Measurements from ENCODE around the gene HOXC13.

HOXC13 gene, protein sequence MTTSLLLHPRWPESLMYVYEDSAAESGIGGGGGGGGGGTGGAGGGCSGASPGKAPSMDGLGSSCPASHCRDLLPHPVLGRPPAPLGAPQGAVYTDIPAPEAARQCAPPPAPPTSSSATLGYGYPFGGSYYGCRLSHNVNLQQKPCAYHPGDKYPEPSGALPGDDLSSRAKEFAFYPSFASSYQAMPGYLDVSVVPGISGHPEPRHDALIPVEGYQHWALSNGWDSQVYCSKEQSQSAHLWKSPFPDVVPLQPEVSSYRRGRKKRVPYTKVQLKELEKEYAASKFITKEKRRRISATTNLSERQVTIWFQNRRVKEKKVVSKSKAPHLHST

GRCh38 chr12:53938326-53939140, at the start of gene HOXC13:
Gene HOXC13 (plus strand): TSS chr12:53938831. CDS start chr12:53938907, 76 bp downstream.
- DNase-seq: peak; percentile 99

GRCh38 chr12:53890081-53890480, 48.5 kb upstream of the HOXC13 start:
- DNase-seq: no peak

- no peak for DNase-seq
Observed at GRCh38 chr12:53892762-53893395, 45.8 kb upstream of the HOXC13 start.

DNA sequence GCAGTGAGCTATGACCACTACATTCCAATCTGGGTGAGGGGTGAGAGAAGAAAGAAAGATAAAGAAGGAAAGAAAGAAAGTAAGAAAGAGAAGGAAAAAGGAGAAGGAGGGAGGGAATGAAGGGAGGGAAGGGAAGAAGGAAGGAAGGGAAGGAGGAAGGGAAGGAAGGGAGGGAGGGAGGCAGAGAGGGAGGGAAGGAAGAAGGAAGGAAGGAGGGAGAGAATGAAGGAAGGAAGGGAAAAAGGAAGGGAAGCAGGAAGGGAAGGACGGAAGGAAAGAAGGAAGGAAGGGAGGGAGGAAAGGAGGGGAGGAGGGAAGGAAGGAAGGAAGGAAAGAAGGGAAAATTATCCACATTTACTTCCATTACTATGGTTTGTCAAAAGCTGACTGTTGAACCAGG, 39.4 kb upstream of the HOXC13 start:
- no peak for DNase-seq

DNA sequence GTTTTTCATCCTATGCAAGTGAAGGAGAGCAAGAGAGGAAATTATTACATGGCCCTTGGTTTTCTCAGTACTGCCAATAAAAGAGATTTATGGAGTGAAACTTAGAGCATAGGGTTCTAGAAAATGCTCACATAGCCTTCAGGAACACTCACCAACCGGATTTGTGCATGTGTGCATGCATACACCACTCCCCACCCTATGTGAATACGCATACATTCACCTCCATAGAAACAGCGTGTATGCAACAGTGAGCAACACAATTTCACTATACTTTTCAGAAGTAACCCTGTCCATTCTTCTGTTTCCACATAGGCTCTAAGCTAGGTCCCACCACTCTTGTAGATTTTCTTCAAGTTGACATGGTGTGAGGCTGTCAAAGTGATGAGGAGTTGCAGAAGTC, 31.5 kb upstream of the HOXC13 start:
- DNase-seq: no peak

DNA sequence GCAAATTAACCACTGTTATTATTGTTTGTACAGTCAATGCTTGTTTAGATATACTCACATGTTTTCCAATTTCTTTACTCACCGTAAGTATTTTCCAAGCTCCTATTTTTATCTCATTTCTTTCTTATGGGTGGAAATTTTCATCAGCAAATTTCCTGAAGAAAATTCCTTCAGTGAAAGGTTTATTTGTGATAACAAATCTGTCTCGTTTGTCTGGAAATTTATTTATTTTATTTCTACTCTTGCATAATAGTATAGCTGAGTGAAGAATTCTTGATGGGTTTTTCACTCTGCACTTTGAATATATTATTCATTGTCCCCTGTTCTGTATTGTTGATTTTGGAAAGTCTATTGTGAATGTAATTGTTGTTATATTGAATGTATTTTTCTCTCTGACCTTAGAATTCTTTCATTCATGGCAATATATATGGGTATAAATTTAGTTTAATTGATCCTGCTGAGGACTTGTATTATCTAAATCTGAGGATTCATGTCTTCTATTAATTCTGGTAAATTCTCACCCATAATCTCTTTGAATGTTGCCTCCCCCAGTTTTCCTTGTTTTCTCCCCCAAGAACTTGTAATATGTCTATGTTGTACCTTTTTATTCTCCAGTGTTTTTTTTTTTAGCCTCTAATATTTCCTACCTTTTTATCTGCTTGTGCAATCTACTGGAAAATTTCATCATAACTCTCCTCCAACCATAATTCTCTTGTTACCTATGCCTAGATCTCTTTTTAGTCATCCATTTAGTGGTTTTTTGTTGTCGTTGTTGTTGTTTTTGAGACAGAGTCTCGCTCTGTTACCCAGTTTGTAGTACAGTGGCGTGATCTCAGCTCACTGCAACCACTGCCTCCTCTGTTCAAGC, 21.6 kb upstream of the HOXC13 start:
- no peak for DNase-seq

DNA sequence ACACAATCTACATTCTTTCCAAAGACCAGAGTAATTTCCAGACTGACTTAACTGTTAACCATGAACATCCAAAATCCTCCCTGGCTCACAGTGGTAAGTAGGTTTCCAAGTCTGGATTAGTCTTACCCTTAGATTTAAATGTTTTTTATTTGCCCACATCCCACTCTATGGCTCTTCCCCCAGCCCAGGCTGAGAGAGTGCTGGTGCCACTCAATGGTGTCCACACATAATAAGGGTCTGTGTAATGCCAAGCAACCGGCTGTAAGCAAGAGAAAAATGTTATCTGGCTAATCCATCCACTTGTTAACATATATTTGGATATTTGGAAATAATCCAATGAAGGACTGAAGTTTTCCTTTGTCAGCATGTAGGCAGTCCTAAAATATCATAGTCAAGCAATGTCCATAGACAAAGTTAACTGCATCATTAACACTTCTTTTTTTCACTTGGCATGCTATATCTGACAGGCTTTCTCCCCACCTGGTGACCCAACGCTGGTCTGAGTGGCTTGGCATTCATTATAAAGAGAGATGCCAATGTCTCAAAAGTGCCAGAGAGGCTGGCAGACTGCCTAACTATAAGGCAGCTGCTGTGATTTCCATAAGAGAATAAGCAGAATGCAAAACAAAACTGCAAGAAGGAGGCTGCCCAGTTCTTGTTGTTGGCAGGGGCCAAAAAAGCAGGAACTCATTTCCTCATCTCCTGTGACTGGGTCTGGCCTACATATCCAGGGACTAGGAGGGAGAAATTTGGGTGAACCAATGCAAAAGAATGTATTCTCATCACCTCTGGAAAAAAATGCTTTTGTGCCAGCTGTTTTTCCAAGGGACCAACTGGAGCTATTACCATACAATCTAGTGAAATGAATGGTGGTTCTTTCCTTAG, 13.9 kb upstream of the HOXC13 start:
- DNase-seq: no peak

DNA sequence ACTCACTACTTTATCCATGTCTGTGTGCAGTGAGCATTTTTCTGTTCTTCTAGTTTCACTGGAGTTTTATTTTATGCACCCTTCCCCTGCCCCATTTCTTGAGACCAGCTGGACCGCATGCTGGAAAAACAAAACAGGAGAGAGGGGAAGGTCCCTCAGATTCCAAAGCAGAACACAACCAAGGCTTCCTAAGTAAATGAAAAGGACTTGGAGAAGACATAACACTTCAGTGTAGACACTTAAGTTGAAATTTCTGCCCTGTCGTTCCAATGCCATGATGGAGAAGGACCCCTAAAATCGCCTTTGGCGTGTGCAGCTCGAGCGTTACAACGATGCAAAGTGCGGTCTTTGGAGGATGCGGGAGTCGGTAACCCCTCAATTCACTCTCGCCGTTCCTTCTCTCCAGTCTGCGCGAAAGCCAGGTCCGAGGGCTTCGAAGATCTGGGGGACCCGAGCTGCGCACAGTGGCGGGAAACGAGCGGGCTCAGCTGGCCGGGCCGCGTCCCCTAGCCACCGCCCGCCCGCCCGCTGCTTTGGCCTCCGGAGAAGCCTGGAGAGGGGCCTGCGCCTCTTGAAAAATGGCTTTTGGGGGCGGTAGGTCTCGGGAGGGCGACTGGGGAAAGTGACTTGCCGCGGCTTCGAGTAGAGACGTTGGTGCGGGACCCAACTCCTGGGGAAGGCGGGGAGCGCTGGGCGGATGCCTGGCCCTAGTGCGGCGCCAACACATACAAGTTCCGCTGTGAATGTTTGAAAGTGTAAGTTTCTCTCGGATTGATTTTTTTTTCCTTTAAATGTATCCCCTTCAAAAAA, 11.2 kb upstream of the HOXC13 start:
- no peak for DNase-seq

DNA sequence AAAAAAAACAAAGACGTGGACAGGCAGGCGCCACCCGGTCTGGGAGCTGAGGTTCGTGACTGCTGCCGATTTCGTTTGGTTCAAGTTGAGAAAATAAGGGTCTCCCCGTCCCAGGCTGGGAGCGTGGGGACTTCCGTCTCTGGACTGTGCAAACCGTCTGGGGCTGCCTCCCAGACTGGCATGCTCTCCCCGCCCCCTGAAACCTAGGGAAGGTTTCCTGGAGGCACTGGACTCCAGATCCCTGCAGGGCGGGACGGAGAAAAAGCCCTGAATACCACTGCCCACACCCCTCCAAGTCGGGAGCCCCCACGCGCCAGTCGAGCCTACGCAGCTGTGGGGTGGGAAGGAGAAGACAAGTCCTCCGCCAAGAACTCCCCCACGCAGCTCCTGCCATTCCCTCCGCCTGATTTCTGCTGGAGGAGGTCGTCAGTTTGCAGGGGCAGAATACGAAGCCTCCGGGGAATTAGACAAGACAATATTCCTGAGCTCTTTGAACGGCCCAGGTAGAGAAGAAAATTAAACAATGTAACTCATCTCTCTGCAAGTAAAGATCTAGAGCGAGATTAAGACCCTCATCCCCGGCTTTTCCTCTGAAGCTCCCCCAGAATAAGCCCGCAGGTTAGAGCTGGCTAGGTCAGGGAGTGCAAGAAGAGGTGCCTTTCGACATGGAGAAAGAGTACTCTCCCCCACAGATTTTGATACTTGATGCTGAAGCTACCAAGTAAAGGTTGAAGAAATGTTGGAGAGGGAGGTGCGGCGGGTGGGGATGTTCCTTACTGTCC, 10.4 kb upstream of the HOXC13 start:
- DNase-seq: no peak

GRCh38 chr12:53929527-53929926, 9.1 kb upstream of the HOXC13 start:
- DNase-seq: no peak

DNA sequence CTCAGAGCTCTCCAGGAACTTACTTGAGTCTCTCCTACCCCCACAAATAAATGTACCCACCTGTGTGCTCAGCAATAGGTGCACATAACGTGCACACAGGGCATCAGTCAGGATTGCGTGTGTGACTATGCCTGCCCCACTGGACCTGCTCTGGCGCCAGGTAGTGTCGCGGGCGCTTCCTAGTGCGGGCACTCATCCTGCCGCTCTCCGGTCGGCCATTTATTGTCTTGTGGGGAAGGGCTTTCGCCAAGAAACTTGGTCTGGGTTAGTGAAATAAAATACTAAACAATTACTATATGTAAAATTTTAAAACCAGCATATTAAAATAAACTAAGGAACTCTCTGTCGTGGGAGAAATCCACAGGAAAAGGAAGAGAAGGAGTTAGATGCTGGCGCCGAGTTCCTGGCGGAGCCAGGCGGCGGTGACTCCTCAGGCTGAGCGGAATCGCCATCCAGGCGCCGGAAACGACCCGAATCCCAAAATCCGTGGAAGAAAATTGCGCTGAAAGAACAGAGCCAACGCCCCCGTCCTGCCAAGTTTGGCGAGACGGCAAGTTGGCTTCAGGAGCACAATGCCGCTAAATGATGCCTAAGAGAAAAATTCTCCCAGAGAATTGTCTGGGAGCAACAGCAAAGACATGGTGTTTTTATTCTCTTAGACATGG, 7.9 kb upstream of the HOXC13 start:
- no peak for DNase-seq

DNA sequence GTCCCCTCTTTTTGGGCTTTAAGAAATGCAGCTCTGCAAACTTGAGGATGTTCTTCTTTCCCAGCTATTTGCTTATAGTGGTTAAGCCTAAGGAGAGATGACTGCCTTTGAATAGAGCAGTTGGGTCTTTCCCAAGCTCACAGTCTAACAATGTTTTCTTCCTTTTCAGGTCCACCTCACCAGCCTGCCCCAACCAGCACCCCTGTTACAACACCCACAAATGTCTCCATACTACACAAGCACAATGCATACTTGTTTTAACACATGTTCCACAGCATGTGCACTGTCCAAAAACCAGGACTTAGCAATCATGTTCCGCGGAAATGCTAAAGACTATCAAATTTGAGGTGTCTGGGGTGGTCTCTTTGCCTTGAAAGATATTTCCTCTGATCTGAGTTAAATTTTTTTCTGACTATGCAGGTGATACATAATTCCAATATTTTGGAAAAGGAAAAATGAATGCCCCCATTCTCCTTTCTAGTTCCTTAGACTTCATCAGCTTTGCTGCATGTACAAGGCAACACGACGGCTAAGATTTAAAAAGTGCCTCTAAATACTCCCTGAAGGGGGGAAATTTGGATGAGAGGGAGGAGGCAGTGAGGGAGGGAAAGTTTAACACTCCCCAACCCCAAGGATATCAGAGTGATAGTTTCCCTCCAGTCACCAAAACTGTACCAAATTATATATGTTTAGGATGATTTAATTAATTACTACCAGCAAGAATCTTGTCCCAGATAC, 6.6 kb upstream of the HOXC13 start:
- DNase-seq: no peak

GRCh38 chr12:53932915-53933314, 5.7 kb upstream of the HOXC13 start:
- DNase-seq: no peak

DNA sequence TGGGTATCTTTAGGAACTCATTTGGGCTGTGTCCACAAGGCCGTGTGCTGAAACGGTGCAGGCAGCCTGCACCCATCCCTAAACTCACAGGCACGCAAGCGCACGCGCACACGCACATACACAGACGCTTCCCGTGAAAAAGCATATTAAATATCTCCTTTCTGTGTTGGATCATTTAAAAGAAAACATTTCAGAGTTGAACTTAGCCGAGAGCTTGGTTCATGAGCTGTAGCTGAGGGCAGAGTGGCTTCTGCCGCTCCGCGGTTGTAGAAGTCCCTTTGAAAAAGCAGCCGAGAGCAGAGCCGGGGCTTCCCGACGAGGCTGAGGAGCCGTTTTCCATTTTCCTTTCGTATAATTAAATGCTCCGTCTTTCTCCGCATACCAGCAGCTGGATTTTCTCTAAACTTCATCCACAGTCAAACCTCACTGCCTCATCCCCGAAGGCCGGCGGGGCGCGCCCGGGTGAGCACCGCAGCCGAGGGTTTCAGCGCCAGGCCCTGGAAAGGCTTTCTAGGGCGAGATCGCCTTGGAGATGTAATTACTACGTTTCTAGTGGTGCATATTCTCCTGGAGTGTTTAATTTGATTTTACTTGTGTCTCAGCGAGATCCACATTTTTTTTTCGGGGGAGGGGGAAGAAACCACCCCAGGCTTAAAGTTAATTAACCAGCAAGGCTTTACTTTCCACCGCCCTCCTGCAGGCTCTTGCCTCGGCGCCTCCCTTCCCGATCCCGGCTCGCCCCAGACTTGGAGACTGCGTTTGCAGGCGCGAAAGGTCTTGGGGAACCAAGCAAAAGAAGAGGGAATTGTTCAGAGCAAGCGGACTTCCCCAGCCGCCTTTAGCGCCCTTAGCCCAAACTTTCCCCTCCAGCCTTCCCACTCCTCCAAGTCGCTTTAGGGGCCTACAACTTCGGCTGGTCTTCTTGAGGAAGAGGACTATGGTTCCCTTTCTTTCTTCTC, 3.0 kb upstream of the HOXC13 start:
- DNase-seq: no peak

- DNase-seq: no peak
Observed at GRCh38 chr12:53937099-53937498, 1.5 kb upstream of the HOXC13 start.

DNA sequence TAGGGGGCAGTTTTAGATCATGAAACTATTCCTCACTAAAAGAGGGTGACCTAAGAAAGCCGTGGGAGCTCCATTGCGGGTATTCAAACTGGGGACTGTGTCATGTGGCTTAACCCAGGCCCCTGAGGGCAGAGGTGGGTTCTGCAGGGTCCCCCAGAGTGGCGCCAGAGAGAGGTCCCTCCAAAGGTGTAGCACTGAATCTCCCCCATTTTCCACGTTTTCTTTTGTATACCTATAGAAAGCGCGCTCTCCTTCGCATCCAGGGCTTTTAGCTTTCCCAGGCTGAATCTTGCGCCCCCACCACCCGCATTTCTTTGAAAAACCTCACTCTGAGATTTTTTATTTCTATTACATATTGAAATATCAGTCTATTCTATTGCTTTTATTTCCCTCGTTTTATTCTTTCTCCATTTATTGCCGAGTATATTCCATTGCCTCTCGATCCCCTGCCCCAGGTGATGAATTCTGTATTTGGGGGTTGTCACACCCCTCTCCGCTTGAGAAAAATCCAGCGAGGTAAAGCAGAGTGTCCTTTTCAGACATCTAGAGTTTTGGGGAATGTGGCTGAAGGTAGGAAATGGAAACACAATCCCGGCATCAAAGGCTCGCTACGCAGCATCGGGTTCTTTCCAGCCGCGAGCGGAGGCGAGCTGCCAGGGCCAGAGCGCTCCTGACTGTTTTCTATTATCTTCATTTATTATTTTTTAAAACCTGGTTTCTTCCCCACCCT, 870 bp upstream of the HOXC13 start:
- no peak for DNase-seq
